ENCODE data around the gene SMARCAD1.

DNA sequence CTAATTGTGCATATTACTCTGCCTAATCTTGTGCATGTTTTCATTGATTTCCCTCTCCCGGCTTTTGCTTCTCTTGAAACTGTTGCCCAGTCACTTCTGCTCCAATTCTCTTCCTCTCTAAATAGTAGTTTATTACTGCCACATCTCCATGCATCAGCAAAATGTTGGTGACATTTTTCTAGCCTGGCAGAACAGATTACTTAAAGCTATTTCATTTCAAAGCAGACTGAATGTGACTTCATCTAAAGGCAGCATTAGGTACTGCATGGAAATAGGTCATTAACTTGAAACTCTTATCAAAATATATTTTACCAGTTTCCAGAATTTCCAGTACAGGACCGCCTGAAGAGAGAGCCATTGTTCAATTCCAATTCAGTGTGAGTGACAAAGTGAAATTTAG lies 82.6 kb downstream of the SMARCAD1 start:
- TF ChIP-seq, protein P1, sequence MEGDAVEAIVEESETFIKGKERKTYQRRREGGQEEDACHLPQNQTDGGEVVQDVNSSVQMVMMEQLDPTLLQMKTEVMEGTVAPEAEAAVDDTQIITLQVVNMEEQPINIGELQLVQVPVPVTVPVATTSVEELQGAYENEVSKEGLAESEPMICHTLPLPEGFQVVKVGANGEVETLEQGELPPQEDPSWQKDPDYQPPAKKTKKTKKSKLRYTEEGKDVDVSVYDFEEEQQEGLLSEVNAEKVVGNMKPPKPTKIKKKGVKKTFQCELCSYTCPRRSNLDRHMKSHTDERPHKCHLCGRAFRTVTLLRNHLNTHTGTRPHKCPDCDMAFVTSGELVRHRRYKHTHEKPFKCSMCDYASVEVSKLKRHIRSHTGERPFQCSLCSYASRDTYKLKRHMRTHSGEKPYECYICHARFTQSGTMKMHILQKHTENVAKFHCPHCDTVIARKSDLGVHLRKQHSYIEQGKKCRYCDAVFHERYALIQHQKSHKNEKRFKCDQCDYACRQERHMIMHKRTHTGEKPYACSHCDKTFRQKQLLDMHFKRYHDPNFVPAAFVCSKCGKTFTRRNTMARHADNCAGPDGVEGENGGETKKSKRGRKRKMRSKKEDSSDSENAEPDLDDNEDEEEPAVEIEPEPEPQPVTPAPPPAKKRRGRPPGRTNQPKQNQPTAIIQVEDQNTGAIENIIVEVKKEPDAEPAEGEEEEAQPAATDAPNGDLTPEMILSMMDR (IDR thresholded peaks at IDR 0.05; ENCODE audit: low read depth, low read length) = no peak
- TF ChIP-seq POLR2A (IDR thresholded peaks at IDR 0.05; ENCODE audit: extremely low read depth, insufficient read length) (no peak), MYC (IDR thresholded peaks at IDR 0.05; ENCODE audit: low read depth, low read length) (no peak)
- TF ChIP-seq, protein P2, sequence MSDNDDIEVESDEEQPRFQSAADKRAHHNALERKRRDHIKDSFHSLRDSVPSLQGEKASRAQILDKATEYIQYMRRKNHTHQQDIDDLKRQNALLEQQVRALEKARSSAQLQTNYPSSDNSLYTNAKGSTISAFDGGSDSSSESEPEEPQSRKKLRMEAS (IDR thresholded peaks at IDR 0.05; ENCODE audit: low read depth, low read length) = no peak

Measured in NB4 (cell line).